Middle frontal gyrus (tissue), 1 donor: ENCODE results near the gene SIM1.

Experiments
- DNase-seq: peaks from one replicate; pipeline ENCODE4 v3.0.0-alpha.2; 2015; ENCODE audit warnings: low spot score; ENCODE audit errors: extremely low spot score

The SIM1 gene

DNA sequence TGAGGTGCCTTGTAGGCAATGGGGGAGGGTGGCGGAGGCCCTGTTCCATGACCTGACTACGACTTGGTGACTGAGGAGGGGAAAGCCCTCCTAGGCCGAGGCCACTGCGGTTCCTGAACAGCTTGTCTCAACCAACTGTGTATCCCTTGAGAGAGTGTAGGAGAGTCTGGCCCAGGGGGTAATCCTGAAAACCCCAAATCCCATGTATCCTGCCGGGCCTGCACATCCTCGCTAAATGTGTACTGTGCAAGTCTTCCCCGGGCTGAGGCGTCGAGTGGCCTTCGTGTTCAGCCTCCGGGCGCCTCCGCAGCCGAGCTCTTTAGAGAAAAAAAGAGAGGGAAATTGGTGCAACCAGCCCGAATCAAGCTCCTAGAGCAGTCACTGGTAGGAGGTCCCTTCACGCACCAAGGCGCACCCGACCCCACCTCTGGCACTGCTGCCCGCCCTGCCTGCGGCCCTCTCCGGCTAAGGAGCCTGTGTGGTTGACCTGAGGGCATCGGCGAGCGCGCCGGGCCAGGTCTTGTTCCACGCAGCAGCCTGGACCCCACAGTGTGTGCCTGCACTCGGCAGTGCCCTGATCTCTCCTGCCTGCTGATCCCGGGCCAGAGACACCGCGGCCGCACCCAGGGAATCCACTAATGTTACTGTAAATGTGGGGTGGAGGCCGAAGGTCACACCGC, 7.3 kb downstream of the SIM1 start:
- no peak for DNase-seq

DNA sequence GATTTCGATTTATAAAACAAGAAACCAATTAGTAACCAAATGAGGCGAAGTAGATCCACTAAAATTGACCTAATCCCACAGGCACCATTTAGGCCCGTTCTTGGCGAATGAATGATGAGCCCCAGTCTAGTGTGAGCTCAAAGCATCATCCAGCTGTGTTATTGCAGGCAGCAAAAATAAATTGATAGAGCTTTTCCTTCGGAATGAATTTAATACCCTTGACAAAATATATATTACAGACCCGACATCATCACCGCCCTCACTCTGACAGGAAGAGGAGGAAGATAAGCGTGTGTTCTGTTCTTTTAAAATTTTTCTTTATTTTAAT, 7.8 kb downstream of the SIM1 start:
- no peak for DNase-seq

DNA sequence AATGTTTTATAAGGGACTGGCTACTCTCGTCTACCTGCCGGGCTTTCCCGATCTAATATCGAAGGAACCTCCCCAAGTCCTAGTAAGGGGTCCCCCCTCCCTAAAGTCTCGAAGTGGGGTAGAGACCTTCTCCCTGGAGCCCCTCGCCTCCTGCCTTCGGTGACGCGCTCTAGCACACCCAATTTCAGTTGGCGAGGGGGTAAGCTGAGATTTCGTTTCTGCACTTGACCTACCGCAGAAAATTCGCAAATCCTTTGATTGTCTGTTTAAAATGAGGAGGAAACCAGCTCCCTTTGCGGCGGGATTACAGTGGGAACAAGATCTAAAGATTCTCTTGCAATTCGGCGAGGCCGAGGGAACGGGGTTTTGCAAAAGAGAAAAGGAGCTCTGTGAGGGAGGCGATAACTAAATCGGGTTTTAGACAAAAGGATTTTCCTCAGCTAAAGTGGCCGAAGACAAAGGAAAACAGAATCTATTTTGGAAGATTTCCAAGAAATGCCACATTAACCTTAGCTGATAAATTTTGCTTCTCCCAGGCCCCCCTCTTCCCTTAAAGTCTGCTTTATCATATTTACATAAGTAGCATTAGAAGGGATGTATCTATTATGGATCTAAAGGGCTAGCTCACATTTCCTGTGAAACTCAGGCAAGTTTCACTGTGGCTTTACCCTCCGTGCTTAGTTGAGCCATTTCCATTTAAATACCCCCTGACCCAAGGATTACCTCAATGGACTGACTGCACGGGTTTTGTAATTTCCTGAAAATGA, 8.4 kb downstream of the SIM1 start:
- DNase-seq, result no peak

DNA sequence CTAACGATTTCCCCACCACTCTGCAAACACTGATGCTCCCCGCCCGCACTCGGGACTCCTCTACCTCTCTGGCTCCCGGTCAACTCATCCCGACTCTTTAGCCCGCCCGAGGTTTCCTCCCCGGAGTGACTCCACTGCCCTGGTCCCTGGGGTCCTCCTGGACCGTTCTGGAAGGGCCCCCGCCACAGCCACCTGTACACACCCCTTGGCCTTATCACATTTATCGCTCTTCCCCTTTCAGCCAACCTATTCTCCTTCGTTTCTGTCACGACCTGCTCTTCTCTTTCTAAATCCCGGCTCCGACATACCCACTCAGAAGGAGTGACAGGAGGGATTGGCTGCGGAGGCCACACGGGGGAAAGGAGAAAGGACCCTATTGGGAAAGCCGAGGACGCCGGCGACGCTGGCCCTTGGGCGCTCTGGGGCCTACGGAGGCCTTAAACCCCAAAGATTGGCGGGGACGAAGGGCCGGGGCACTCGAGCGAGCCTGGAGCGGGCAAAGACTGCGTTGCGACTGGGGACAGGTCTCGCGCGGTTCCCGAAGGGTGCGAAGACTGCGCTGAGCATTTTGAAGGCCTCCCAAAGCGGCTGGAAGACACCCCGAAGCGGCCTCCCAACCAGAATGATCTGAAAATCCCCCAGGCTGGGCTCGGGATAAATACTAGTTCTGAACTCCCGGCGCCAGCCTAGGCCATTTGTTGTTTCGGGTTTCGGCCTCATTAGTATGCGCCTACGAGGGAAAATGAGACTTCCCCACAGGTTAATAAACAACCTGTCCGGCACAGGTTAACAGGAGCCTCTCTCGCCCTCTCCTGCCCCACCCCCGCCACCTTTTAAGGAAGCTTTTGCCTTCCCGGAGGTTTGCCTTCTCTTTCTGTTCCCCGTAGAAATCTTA, 9.2 kb downstream of the SIM1 start:
- DNase-seq, result no peak

DNA sequence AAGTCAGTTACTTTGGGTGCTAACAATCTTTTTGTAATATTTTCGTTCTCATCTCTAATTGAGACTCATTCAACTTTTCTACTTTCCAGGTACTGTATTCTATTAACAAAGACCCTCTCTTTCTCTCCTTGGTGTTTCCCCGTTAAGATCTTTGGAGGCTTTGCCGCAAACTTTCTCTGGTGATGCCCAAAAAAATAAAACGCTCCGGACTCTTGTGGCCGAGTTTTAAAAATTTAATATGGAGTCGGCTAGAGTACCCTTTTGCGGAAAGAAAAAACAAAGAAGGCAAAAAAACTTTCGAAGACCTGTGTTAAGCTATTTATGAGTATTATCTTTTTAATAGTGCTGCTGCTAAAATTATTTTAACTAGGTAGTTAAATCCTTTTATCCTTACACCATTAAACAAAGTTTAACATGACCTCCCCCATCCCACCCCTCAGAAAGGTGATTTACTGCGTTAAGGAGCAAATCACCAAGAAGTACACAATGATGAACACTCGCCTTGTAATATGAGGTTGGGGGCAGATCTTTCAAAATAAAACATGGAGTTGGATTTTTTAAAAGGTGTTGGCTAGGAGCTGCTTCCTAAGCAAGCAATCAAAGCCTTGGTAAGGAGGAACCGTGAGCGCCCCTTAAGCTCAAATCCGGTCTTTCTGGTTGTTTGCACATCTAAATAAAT, 10.0 kb downstream of the SIM1 start:
- DNase-seq, result no peak

DNA sequence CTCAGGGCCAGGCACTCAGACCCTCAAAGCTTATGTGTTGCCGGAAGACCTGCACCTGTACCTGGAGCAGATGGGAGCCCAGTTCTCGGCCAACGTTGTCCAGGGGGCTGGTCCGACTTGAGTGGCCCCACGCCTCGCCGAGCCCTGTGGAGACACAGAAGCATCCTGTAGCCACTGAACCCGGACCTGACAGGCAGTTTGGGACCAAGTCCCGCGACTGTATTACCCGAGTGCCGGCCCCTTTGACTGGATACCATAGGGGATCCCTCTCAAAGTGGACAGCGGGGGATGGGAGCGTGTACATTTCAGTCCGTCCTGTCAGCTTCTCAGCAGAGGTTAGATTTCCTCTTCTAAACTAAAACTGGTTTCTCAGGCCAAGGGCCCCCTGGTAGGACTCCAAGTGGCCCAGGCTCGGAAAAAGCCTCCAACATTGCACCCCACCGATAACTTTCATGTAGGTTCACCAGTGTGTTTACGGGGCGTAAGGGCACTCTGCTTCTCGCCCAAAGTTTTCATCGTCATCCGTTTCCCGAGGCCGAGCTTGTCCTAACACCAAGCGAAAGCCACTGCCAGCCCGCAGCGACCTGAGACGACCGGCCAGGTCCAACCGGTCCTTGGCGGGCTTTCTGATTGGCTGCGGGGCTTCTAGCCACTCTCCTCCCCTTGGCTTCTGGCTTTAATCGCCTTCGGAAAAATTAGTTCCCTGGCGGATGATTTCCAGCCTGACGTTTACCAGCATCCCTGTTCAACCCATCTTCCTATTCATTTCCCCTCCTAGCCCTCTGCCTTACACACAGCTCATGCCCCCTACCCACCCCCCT, 10.8 kb downstream of the SIM1 start:
- DNase-seq, result no peak

DNA sequence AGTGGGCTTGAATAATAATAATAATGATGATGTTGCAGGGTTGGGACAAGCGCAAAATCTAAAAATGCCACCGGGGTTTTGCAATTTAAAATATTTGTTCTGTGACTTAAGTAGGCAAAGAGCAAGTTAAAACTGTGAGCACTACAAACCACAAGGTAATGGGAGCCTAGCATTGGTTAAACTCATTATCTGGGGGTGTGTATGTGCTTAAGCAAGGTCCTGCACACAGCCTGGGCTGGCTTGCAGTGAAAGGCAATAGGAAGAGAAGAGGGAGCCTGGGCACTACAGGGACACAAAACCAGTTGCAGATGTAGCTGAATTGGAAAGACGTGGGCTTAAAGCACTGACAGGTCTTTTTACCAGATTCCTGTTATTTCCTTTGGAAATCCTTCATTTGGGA, 11.7 kb downstream of the SIM1 start:
- no peak for DNase-seq

DNA sequence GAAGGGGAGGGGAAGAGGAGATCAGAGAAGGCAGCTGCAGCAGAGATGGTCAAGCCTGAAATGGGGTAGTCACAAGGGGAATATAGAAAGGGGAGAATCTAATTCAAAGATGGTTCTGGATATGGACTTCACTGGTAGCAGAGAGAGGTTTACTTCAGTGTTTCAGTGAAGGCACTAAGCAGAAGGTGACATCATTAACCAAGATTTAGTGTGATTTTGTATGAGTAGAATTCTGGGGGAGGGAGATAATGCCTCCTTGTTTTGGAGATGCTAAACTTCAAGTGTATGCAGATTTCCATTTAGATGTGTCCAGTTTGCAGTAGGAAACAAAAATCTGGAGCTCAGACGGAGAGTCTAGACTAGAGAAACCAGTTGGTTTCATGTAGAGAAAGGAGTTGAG, 13.1 kb downstream of the SIM1 start:
- DNase-seq, result no peak

DNA sequence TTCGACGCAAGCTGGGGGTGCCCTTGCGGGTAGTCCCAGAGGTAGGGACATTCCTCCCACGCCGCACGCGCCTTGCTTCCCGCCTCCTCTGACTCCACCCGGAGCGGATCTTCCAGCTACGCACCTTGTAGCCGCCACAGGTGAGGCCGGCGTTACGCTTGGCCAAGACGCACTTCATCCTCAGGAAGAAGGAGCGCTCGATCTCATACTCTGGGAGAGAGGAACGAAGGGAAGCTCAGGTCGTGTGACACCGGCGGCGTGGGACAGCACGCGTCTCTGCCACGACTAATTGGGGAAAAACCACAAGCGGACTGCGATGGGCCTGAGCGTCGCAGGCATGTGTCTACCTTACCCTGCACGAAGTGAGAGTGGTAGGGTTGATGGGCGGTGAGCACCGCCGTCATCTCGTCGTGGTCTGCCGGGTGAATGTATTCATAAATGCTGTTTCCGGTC, 15.5 kb downstream of the SIM1 start:
- DNase-seq, result no peak

DNA sequence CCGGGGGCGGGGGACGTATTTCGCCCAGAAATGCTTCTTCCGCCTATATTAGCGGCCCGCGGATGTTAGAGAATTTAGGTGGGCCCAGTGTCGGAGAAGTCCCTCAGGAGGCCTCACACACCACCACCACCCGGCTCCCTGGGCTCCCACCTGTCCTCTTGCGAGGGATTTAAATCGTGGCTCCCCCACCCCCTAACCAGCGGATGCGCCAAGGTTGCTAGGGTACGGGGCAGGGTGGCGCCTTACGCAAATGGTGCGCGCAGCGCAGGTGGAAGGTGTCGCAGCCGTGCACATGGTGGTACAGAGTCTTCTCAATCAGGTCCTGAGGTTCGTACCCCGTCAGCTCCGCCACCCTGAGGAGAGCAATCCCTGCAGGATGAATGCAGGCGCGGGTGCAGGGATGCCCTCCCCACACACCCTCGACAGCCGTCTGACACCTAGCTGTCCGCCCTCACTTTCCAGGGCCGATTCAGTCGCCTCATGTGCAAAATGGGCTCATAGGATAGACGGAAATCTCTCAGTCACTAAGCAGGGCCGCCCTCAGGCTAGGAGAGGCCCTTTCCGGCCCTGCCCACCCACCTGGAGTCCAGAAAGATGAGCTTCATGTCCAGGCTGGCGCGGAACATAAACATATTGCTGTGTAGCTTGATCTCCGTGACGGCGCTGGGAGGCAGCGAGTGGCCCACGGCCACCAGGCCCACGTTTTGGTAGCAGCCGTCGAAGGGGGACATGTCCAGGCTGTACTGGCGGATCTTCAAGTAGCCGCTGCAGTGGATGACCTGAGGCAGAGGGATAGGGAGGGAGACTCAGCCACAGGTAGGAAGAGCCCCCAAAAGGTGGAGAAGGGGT, 16.6 kb downstream of the SIM1 start:
- no peak for DNase-seq

DNA sequence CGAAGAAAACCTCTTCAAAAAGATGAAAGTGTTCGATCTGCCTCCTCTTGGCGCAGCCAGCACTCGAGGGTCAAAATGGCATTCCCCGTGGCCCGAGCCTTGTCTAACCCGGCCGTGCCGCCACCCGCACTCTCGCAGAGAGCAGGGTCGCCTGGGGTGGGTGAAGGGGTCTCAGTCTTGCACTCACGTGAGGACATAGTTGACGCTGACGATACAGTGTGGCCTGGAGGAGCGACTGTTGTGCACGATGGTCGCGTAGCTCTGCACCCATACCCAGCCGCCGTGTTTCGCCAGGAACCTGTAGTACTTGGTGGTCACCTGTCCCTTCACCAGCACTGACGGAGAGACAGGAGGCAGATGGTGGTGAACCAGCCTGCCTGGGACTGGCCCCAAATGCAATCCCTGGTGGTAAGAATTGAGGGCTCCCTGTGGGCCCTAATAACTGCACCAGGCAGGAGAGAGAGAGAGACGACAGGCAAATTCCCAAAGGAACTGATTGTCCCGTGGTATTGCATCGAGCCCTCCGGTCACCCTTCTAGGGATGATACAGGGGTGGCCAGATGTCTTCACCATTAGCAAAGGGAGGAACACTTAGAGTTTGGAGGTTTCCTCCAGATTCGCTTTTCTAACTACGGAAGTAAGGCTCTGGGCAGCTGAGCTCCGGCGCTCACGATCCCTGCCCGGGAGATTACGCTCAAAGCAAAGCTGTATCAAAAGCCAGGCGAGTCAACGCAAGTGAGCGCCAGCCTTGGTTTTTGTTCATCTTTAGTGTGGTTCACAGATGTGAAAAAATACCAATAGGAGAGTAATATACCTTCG, 17.4 kb downstream of the SIM1 start:
- no peak for DNase-seq

DNA sequence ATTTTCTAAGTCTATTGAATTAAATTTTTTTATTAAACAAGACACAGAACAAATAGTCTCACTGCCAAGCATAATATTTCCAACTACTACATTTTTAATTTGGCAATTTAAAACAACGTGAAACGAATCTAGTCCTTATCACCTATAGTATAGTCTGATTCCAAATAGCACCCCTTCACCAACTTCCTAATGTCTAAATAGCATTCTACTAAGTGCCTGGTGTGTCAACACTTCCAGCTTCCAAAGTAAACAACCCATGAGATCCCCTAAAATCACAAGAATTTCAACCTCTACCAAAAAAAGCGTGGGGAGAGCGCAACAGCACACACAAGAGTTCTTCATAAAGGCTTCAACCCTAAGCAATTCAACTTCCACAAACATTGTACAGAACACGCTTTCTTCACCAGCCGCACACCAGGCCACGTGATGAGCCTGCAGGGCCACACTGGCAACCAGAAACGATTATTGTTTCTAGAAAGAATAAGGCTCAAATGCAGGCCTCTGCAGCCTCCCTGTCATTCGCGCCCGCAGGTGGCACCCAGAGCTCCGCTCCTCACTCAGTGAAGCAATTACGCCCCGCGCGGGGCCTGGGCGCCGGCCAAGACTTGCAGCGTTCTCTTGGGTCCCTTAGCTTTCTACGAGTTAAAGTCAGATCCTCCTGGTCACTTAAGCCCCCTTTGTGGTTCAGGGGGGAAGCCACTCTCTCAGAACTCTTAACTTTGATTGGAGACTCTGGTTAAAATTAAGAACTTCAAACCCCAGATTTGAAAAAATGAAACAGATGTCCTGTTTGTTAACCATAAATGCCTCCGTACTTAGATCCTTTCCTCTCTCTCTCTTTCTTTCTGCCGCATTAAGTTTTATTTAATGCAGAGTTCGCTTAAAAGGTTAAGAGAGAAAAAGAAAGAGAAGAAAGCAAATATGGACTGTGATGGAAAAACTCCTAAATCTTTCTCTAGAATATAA, 18.3 kb downstream of the SIM1 start:
- no peak for DNase-seq

DNA sequence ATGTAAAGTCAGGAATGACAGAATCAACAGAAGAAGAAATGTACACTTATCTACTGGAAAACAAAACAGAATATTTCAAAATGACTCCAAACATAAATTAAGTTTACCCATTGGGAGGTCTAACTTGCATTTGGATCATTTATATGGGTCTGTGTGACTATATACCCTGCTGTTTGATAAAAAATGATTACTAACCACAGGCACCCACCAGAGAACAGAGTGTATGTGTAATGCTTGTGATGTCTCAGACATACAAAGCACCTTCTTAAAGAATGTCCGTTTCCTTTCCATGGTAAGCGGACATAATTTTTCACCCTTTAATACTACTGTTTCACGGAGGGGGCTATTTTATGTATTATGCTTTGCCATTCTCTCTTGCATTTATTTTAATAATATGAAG, 19.2 kb downstream of the SIM1 start:
- DNase-seq, result no peak

DNA sequence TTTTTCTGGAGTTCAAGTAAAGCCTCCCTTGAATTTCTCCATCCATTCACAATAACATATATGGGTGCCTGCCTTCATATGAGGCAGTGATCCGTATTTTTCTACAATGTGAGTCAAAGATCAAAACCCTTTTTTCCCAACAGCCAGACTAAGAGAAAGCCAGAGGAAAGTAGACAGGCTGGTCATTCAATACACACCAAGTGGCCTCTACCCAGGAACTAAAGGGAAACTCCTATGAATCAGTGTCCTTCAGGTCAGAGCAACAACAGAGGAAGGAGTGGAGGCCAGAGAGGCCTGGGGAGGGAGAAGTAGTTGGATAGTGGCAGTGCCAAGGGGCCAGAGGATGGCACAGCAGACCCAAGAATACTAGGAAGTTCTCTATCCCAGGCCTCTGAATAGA, 23.8 kb downstream of the SIM1 start:
- no peak for DNase-seq

DNA sequence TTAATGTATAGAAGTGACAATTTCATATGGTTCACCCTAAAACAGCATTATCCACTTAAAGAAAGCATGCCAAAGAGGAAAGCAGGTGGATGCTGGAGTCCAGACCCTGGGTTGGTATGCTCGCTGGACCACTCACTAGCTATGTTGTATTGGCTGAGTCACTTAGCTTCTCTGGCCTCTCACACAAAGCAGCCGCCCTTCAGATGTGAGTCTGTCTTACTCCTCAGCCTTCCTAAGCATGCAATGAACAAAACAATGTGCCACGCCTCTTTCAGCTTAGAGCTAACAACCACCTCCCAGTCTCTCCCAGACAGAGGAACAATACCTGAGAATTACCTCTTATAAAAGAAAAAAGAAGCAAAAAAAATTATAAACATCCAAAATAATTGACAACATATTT, 29.4 kb downstream of the SIM1 start:
- no peak for DNase-seq

DNA sequence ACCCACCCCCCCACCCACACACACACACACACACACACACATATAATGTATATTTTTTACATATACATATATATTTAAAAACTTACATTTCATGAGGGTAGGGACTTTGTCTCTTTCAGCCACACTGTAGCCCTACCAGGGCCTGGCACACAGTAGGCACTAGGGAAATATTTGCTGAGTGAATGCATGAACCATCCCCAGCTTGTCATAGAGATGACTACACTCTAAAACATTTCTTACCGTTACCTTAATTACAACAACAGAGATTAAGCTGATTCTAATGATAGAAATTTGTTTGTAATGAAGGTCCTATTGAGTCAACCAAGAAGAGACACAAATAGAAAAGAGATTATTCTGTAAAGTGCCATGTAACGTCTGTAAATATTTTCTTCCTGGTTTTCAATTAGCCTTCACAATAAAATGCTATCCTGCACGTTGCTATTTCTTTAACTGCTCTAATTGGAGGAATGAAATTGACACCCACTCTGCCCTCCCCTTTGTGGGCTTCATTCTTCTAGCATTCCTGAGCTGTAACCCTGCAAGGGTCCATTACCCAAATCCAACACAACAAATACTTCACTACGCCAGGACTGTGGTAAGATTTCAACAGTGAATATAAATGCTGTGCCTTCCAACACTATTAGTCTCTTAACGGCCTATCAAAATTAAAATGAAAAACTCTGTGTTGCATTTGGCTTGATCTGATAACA, 30.8 kb downstream of the SIM1 start:
- DNase-seq, result no peak

DNA sequence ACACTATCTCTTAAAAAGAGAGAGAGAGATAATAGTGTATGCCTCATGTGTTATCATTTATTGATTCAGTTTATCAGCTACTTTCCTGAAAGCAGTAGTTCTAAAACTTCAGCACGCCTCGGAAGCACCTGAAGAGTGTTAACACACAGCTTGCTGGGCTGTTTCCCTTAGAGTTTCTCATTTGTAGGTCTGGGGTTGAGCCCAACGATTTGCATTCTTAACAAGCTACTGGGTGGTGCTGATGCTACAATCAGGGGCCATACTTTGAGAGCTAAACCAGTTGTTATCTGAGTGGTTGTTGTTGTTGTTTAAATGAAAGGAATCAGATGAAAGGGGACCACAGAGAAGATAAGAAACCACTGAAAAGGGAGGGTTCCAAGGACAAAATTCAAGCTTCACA, 32.6 kb downstream of the SIM1 start:
- DNase-seq, result no peak
